GM12878 (cell line): ENCODE results near the gene PHC1. TPM values are rescaled to one million over a fixed set of nuclear protein-coding genes. Genes with fewer than 3 reads are reported as not detected.

Experiments used
- ATAC-seq: fragments of 200-7000 bp; cut with Tn5 transposase; 3 replicates; pipeline ENCODE4 v1.9.1; 2020; ENCODE audit warnings: mild to moderate bottlenecking, moderate library complexity
- BruUV-seq: library from RNA; stranded (reverse); fragments of 400-500 nt; replicated peaks from 2 replicates; lab custom pipeline; 2021; lab: Mats Ljungman, UMichigan
- CTCF ChIA-PET: fragments of 300-600 bp; sonication (Branson Sonifier 250); formaldehyde crosslinking; extraction: SDS; loops from one replicate; lab custom pipeline; 2021; ENCODE audit warnings: inconsistent platforms; lab: Yijun Ruan, JAX
- POLR2A ChIA-PET: fragments of 350-600 bp; formaldehyde crosslinking; extraction: SDS; loops from one replicate; lab custom pipeline; 2021; ENCODE audit warnings: inconsistent platforms; lab: Charles Lee
- RAD21 ChIA-PET: fragments of 300-600 bp; sonication (Branson Sonifier 250); formaldehyde crosslinking; loops from one replicate; lab custom pipeline; 2023; ENCODE audit warnings: antibody characterized with exemption; ENCODE audit not compliant: unreplicated experiment; lab: Charles Lee
- SMC1A ChIA-PET: fragments of 300-600 bp; sonication (Branson Sonifier 250); formaldehyde crosslinking; loops from one replicate; lab custom pipeline; 2023; ENCODE audit not compliant: unreplicated experiment, uncharacterized antibody; lab: Charles Lee
- DNase-seq: peaks from one replicate; pipeline ENCODE4 v3.0.0-alpha.2; 2011; ENCODE audit warnings: low read depth, low spot score
- FAIRE-seq: peaks from 3 replicates; lab custom pipeline; 2011; peaks lifted over from hg19 to GRCh38; lab: Jason Lieb, UNC
- H2AFZ ChIP-seq: 2 replicates; pipeline ENCODE4 v1.6.0; 2011; ENCODE audit warnings: low read depth, low read length, control low read depth; ENCODE audit not compliant: control insufficient read depth
- H3K27ac ChIP-seq: 2 replicates; pipeline ENCODE4 v1.5.1; 2011; ENCODE audit warnings: control low read depth; ENCODE audit not compliant: control insufficient read depth, insufficient read depth
- H3K27me3 ChIP-seq, 2 experiments: replicated peaks in 1 of 2; 2 replicates each; pipeline versions ENCODE4 v1.6.0 to v1.6.1; 2011; ENCODE audit warnings: low read length in 1 of 2; ENCODE audit not compliant: control insufficient read depth in 2 of 2, insufficient read depth in 2 of 2
- H3K36me3 ChIP-seq, 2 experiments: 2 replicates each; pipeline ENCODE4 v1.5.1; 2011; ENCODE audit warnings: low read length in 1 of 2; ENCODE audit not compliant: control insufficient read depth in 2 of 2, insufficient read depth in 2 of 2
- H3K4me1 ChIP-seq: 2 replicates; pipeline ENCODE4 v1.6.1; 2011; ENCODE audit warnings: mild to moderate bottlenecking, low read length, moderate library complexity, mixed read lengths; ENCODE audit not compliant: control insufficient read depth, insufficient read depth
- H3K4me2 ChIP-seq: 2 replicates; pipeline ENCODE4 v1.6.0; 2011; ENCODE audit warnings: control low read depth; ENCODE audit not compliant: control insufficient read depth, insufficient read depth
- H3K4me3 ChIP-seq: fragments of 200-600 bp; sonication (generic); 2 replicates; pipeline ENCODE4 v1.5.1; 2016
- H3K79me2 ChIP-seq: 2 replicates; pipeline ENCODE4 v1.6.0; 2011; ENCODE audit warnings: low read length; ENCODE audit not compliant: control insufficient read depth, insufficient read depth
- H3K9ac ChIP-seq: 2 replicates; pipeline ENCODE4 v1.8.0; 2011; ENCODE audit warnings: low read length, control low read depth, mixed read lengths; ENCODE audit not compliant: control insufficient read depth, insufficient read depth
- H3K9me3 ChIP-seq: replicated peaks from 3 replicates; pipeline ENCODE4 v1.5.1; 2011; ENCODE audit warnings: mild to moderate bottlenecking, low read length; ENCODE audit not compliant: control insufficient read depth, insufficient read depth
- H4K20me1 ChIP-seq: 2 replicates; pipeline ENCODE4 v1.6.0; 2011; ENCODE audit not compliant: control insufficient read depth, insufficient read depth
- ASH2L ChIP-seq: fragments of 300-600, 200-600 bp; sonication (generic); IDR thresholded peaks from 2 replicates; pipeline ENCODE4 v1.6.1; 2017; ENCODE audit warnings: low read depth, mild to moderate bottlenecking, borderline replicate concordance
- ATF7 ChIP-seq: fragments of 450-650 bp; IDR thresholded peaks from 2 replicates; pipeline ENCODE4 v1.6.1; 2016; ENCODE audit warnings: low read depth, mild to moderate bottlenecking
- BMI1 ChIP-seq: fragments of 450-650 bp; IDR thresholded peaks from 2 replicates; pipeline ENCODE4 v1.6.1; 2016; ENCODE audit warnings: mild to moderate bottlenecking, moderate library complexity, borderline replicate concordance
- ESRRA ChIP-seq: IDR thresholded peaks from 2 replicates; pipeline ENCODE4 v1.6.1; 2012; ENCODE audit warnings: mild to moderate bottlenecking, low read length, improper control_type of control experiment
- FOS ChIP-seq: IDR thresholded peaks from 3 replicates; pipeline ENCODE4 v1.6.1; 2011; ENCODE audit warnings: borderline replicate concordance; ENCODE audit not compliant: insufficient read length; ENCODE audit errors: extremely low read depth
- KAT2A ChIP-seq: conservative IDR thresholded peaks from 2 replicates; pipeline ENCODE4 v1.6.1; 2011; ENCODE audit warnings: low read depth, low read length; ENCODE audit not compliant: control insufficient read depth
- RAD21 ChIP-seq: IDR thresholded peaks from 2 replicates; pipeline ENCODE4 v1.6.1; 2011; ENCODE audit warnings: mild to moderate bottlenecking, low read depth, low read length, moderate library complexity; ENCODE audit not compliant: insufficient read depth
- RUNX3 ChIP-seq: IDR thresholded peaks from 2 replicates; pipeline ENCODE4 v1.6.1; 2012; ENCODE audit warnings: low read length, inconsistent platforms
- SRF ChIP-seq, 2 experiments: IDR thresholded peaks; 2 replicates each; pipeline ENCODE4 v1.6.1; 2011; ENCODE audit warnings: low read depth in 2 of 2, low read length in 2 of 2, mild to moderate bottlenecking in 1 of 2, moderate library complexity in 1 of 2
- STAT1 ChIP-seq: fragments of 450-650 bp; conservative IDR thresholded peaks from 2 replicates; pipeline ENCODE4 v1.6.1; 2014; ENCODE audit warnings: antibody characterized with exemption, mild to moderate bottlenecking
- WRNIP1 ChIP-seq: IDR thresholded peaks from 2 replicates; pipeline ENCODE4 v1.6.1; 2011; ENCODE audit warnings: low read depth, low read length, improper control_type of control experiment, borderline replicate concordance
- ZBTB40 ChIP-seq: fragments of 450-650 bp; IDR thresholded peaks from 2 replicates; pipeline ENCODE4 v1.6.1; 2016; ENCODE audit warnings: mild to moderate bottlenecking, moderate library complexity, borderline replicate concordance
- WGBS: methylation state at CpG from one replicate; pipeline ENCODE4 v1.1.6; 2016; ENCODE audit warnings: low lambda C conversion rate; ENCODE audit not compliant: insufficient replicate concordance, insufficient coverage; ENCODE audit errors: missing lambda C conversion rate; 5-methylcytosine and 5-hydroxymethylcytosine counted together
- in situ Hi-C: fragments of 300-500 bp; cut with MboI; formaldehyde crosslinking; loops from 9 replicates; pipeline ENCODE4 v1.14.3; 2018; ENCODE audit warnings: mixed read lengths
- intact Hi-C: fragments of 100-400 bp; cut with micrococcal nuclease; formaldehyde crosslinking; loops from one replicate; pipeline ENCODE4 v1.14.2; 2022; ENCODE audit not compliant: unreplicated experiment
- polyA plus RNA-seq, 11 experiments: library from polyadenylated mRNA; depleted of rRNA in 4 of 11; unstranded in 6 of 11; stranded (reverse) in 5 of 11; fragments of >200 nt; fragmentation: Nextera tagmentation in 4 of 11; fragmentation: Illumina TruSeq in 1 of 11; extraction: Ambion mirVana in 4 of 11; extraction: Trizol in 1 of 11; gene quantifications; 1 replicate in 1 of 11; 2 replicates in 10 of 11; pipeline versions ENCODE4 v1.2.1 to v1.2.3, GENCODE V29; 2011 to 2016; ENCODE audit warnings: inconsistent platforms in 2 of 11, missing spikeins in 2 of 11, low read depth in 1 of 11
- total RNA-seq, 4 experiments: library from RNA; depleted of rRNA in 3 of 4; stranded (reverse); fragments of >200 nt in 3 of 4; fragmentation: Illumina TruSeq in 1 of 4; extraction: Trizol in 1 of 4; gene quantifications; 2 replicates each; pipeline versions ENCODE4 v1.2.1 to v1.2.3, GENCODE V29; 2013 to 2021

PHC1 gene
- total and polyA plus RNA-seq, 10 of the 15 experiments (the other 5 are each of a cell fraction or from before 2014, with no cell fraction given): 0.50 to 16.3 (median 2.1) TPM

DNA sequence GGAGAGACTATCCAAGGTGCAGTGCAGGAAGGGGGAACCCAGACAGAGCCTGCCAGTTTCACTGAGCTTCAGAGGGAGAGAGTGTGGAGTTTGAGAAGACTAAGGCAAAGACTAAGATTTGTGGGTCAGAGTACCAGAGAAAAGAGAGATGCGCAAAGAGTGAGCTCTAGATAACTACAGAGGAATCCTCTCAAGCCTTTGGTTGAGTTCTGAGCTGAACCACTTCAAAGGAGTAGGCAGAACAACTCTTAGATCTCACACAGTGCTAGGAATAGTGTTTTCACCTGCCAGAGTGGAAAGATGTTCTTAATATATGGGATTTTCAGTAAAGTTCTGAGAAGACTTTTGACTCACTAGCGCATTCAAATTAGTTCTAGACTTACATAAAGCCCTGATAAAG, 45.9 kb downstream of the PHC1 start:
- no peak overlapping the region for H3K9ac ChIP-seq
- H3K79me2 ChIP-seq: no peaks in the 10 kb centered on the region
- no peak overlapping the region for H3K4me2 ChIP-seq
- no peak for ATAC-seq
- CTCF ChIA-PET: interaction anchor here (0.6 kb wide), 1 partner anchor 369 kb away, joined by 3 read pairs; no protein-coding TSS in a partner anchor
- intact Hi-C loops: no loop called here
- no TSS peak for BruUV-seq
- H3K27ac ChIP-seq: no peak overlapping the region
- WGBS: 100% methylated on average over 2 of the region's 2 CpGs
- no peaks in the 10 kb centered on the region for H4K20me1 ChIP-seq
- H3K4me3 ChIP-seq: no peak overlapping the region
- no peak for TF ChIP-seq ESRRA
- no peak for TF ChIP-seq ZBTB40
- no peak for TF ChIP-seq STAT1
- TF ChIP-seq ASH2L: no peak
- no peak for TF ChIP-seq SRF (IDR thresholded peaks at IDR 0.05; ENCODE audit: low read depth in 2 of 2, low read length in 2 of 2)
- no peak for TF ChIP-seq BMI1
- TF ChIP-seq FOS: no peak
- TF ChIP-seq RAD21: no peak
- no peak for TF ChIP-seq RUNX3
- TF ChIP-seq WRNIP1: no peak
- no peak for TF ChIP-seq KAT2A
- TF ChIP-seq ATF7: no peak
- no peak for FAIRE-seq
- H3K4me1 ChIP-seq: no peaks in the 10 kb centered on the region
- no peaks in the 10 kb centered on the region for H3K36me3 ChIP-seq
- DNase-seq: no peak
- no peak overlapping the region for H2AFZ ChIP-seq
- in situ Hi-C loops: no loop called here
- POLR2A ChIA-PET: interaction anchor here (1.0 kb wide), 1 partner anchor 10 kb away, joined by 3 read pairs; the partner anchor contains the start of gene M6PR
- H3K9me3 ChIP-seq: no peaks in the 10 kb centered on the region; the same call in 2 of the 3 replicates
- RAD21 ChIA-PET: no interaction called here
- no peaks in the 10 kb centered on the region for H3K27me3 ChIP-seq
- SMC1A ChIA-PET: no interaction called here
